ENCODE data around the gene PLA2G10.
"Not testable (repeated sequence)": the region's sequence is repeated elsewhere in the genome, so short reads cannot be mapped to it uniquely, and the experiment has no call there.

PLA2G10 gene

GRCh38 chr16:14694129-14694528, at the start of gene PLA2G10:
PLA2G10 (minus strand) TSS chr16:14694308; CDS start chr16:14694229, 79 bp downstream.
- DNase-seq: not testable (repeated sequence)

- not testable (repeated sequence) for DNase-seq
Measured at GRCh38 chr16:14742273-14743128, 48.4 kb upstream of the PLA2G10 start, which contains the start of gene NPIPA2. NPIPA2 (plus strand) TSS chr16:14742533; CDS start chr16:14748066, 5,533 bp downstream.

- not testable (repeated sequence) for DNase-seq
Measured at GRCh38 chr16:14741794-14742193, 47.7 kb upstream of the PLA2G10 start.

- DNase-seq: not testable (repeated sequence)
Measured at GRCh38 chr16:14740832-14741385, 46.8 kb upstream of the PLA2G10 start.

DNA sequence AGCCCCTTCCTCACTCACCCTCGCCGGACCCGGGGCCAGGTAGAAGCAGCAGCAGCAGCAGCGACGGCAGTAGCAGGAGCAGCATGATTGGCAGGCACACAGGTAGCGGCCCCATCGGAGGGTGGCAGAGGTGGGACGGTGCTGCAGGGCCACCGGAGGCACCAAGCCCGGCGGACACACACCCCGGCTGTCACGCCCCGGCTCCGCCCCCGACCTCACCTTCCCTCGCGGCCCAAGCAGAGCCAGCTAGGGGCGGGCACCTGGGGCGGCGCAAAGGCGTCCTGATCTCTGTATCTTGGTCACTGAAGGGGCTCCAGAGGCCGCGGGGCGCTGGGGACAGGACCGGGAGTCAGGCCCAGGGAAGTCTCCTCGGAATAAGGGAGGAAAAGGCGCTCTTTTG, 39.1 kb upstream of the PLA2G10 start:
- not testable (repeated sequence) for DNase-seq

DNA sequence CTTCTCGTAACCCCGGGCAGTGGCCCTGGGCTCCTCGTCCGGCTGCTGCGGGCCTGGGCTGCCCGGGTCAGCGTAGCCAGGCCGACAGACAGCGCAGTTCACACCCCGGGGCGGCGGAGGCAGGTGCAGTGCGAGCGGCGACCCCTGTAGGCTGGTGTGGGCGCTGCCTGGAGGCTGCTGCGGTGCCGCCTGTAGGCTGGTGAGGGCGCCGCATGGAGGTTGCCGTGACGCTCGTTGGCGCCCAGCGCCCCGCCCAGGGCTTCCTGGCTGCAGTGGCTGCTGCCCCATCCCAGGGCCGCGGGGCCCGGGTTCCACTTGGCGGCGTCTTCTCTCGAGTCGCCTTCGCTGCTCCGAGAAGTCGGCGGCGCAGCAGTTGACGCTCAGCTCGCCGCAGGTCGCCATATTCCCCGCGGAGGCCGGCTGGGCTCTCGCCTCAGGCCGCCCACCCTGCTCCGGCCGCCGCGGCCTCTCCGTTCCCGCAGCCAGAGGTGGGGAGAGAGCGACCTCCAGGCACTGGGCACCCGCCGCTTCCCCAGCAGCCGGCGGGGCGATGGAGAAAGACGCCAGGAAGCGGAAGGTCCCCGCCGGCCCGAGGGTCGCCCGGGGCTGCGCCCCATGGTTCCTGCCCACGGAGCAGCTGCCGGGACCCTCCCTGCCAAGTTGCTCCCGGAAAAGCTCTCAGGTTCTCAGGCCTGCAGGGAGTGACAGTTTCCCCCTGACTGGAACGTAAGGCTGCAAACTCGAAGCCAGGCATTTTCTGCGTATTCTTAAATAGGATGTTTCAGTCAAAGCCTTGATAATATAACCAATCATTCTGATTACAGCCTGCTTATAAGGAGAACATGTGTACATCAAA, 9.3 kb upstream of the PLA2G10 start, which contains the start of gene NPIPA3:
NPIPA3 (plus strand) TSS at position 256 of the 856 bp plus-strand sequence. CDS start 5,533 bp downstream, outside the sequence.
- not testable (repeated sequence) for DNase-seq

- DNase-seq: not testable (repeated sequence)
Measured at GRCh38 chr16:14702672-14703071, 8.6 kb upstream of the PLA2G10 start.

- not testable (repeated sequence) for DNase-seq
Measured at GRCh38 chr16:14701859-14702258, 7.8 kb upstream of the PLA2G10 start.

DNA sequence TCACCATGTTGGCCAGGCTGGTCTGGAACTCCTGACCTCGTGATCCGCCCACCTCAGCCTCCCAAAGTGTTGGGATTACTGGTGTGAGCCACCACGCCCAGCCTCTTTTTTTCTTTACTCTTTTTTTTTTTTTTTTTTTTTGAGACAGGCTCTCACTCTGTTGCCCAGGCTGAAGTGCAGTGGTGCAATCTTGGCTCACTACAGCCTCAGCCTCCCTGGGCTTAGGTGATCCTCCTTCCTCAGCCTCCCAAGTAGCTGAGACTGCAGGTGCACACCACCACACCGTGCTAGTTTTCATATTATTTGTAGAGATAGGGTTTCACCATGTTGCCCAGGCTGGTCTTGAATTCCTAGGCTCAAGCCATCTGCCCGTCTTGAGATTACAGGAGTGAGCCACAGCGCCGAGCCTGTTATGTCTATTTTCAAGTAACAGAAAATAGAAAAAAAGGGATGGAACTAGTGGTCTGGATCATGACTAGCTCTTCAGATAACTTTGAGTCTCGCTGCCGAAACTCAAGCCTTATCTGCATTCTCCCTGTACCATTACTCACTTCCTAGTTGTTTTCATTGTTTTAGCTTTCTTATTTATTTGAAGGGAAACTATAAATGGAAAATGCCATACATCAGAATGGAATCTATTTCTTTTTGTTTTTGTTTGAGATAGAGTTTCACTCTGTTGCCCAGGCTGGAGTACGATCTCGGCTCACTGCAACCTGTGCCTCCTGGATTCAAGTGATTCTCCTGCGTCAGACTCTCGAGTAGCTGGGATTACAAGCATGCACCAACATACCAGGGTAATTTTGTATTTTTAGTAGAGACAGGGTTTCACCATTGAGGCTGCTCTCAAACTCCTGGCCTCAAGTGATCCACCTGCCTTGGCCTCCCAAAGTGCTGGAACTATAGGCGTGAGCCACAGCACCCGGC, 8.0 kb downstream of the PLA2G10 start:
- DNase-seq: not testable (repeated sequence)

- DNase-seq: no peak
Measured at GRCh38 chr16:14682121-14682520, 12.0 kb downstream of the PLA2G10 start.

- DNase-seq: no peak
Measured at GRCh38 chr16:14681115-14681514, 13.0 kb downstream of the PLA2G10 start.

GRCh38 chr16:14680396-14680795, 13.7 kb downstream of the PLA2G10 start:
- not testable (repeated sequence) for DNase-seq

GRCh38 chr16:14678748-14679497, 15.2 kb downstream of the PLA2G10 start:
- DNase-seq: no peak

- DNase-seq: no peak
Measured at GRCh38 chr16:14677627-14678026, 16.5 kb downstream of the PLA2G10 start.

DNA sequence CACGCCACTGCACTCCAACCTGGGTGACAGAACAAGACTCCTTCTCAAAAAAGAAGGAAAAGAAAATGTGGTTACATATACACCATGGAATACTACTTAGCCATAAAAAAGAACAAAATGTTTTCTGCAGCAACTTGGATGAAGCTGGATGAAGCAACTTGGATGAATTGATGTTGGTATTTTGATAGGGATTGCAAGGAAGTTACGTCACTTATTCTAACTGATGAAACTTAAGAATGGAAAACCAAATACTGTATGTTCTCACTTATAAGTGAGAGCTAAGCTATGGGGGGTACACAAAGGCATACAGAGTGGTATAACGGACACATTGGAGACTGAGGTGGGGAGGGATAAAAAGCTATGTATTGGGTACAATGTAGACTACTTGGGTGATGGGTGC, 17.5 kb downstream of the PLA2G10 start:
- DNase-seq: no peak

- no peak for DNase-seq
Measured at GRCh38 chr16:14672403-14672971, 21.6 kb downstream of the PLA2G10 start.

DNA sequence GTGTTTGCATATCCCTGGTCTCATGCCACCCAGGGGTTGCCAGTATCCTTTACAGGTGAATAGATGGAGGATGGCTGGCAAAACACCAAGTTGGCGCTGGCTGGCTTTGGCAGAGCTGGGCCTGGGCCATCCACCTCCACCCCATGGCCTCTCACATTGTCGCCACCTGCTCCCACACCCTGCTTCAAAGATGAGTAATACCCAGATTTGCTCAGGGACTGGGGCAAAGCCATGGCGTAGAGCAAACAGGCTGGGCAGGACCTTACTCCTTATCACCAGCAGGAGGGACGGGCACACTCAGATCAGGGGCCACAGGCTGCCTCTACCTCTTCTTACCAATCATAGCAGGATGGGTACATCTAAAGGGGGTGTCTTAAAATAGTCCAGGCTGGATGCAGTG, 24.3 kb downstream of the PLA2G10 start:
- DNase-seq: no peak

GRCh38 chr16:14668556-14669223, 25.4 kb downstream of the PLA2G10 start:
- no peak for DNase-seq

- no peak for DNase-seq
Measured at GRCh38 chr16:14667347-14668266, 26.5 kb downstream of the PLA2G10 start.

Measured in activated naive CD4-positive, alpha-beta T cell (primary cell).